H54 (cell line): ENCODE data around the gene AUTS2.

Experiments
- DNase-seq: peaks from one replicate; pipeline ENCODE4 v3.0.0; 2011; ENCODE audit warnings: low spot score, mixed read lengths; ENCODE audit not compliant: insufficient read length
- FAIRE-seq: peaks from 3 replicates; lab custom pipeline; 2011; peaks lifted over from hg19 to GRCh38; lab: Jason Lieb, UNC
- POLR2A ChIP-seq: IDR thresholded peaks from 2 replicates; pipeline ENCODE4 v1.6.1; 2011; ENCODE audit warnings: low read depth, mild to moderate bottlenecking, low read length

The AUTS2 gene

GRCh38 chr7:70037171-70037933, 439.1 kb downstream of the AUTS2 start:
- TF ChIP-seq POLR2A = no peak
- FAIRE-seq (no peak), DNase-seq (no peak)

GRCh38 chr7:70040051-70040450, 441.8 kb downstream of the AUTS2 start:
- no peak for TF ChIP-seq POLR2A
- no peak for DNase-seq
- no peak for FAIRE-seq

- no peak for FAIRE-seq
- no peak for DNase-seq
- no peak for TF ChIP-seq POLR2A
Observed at GRCh38 chr7:70040970-70041766, 442.9 kb downstream of the AUTS2 start.

GRCh38 chr7:70042533-70042932, 444.3 kb downstream of the AUTS2 start:
- peak; percentile 14 for DNase-seq
- FAIRE-seq = peak; percentile 94
- TF ChIP-seq POLR2A = no peak

GRCh38 chr7:70043015-70043538, 444.8 kb downstream of the AUTS2 start:
- TF ChIP-seq POLR2A = no peak
- DNase-seq (no peak), FAIRE-seq (no peak)

- no peak for DNase-seq
- TF ChIP-seq POLR2A = no peak
- no peak for FAIRE-seq
Observed at GRCh38 chr7:70044064-70044463, 445.8 kb downstream of the AUTS2 start.

- no peak for DNase-seq
- no peak for FAIRE-seq
- no peak for TF ChIP-seq POLR2A
Observed at GRCh38 chr7:70044525-70044924, 446.2 kb downstream of the AUTS2 start.

- FAIRE-seq (no peak), DNase-seq (no peak)
- no peak for TF ChIP-seq POLR2A
Observed at GRCh38 chr7:70044981-70045380, 446.7 kb downstream of the AUTS2 start.

GRCh38 chr7:70047384-70047783, 449.1 kb downstream of the AUTS2 start:
- TF ChIP-seq POLR2A = no peak

GRCh38 chr7:70047891-70048448, 449.7 kb downstream of the AUTS2 start:
- no peak for TF ChIP-seq POLR2A
- FAIRE-seq (no peak), DNase-seq (no peak)

More at GRCh38 chr7:70047384-70047783, 449.1 kb downstream of the AUTS2 start:
- DNase-seq = no peak
- no peak for FAIRE-seq

- FAIRE-seq (no peak), DNase-seq (no peak)
- TF ChIP-seq POLR2A = no peak
Observed at GRCh38 chr7:70051726-70052125, 453.5 kb downstream of the AUTS2 start.

- TF ChIP-seq POLR2A = no peak
- DNase-seq = no peak
- FAIRE-seq = no peak
Observed at GRCh38 chr7:70052691-70053090, 454.4 kb downstream of the AUTS2 start.

- DNase-seq (no peak), FAIRE-seq (no peak)
- no peak for TF ChIP-seq POLR2A
Observed at GRCh38 chr7:70053421-70053820, 455.1 kb downstream of the AUTS2 start.

- no peak for FAIRE-seq
- TF ChIP-seq POLR2A = no peak
- no peak for DNase-seq
Observed at GRCh38 chr7:70053989-70054388, 455.7 kb downstream of the AUTS2 start.
